Keratinocyte (primary cell): ENCODE results near the gene LEMD1.

Source experiments
- CTCF ChIP-seq, 3 experiments: IDR thresholded peaks in 1 of 3; conservative IDR thresholded peaks in 1 of 3; optimal IDR thresholded peaks in 1 of 3; 2 replicates in 2 of 3; 3 replicates in 1 of 3; pipeline versions ENCODE3 to v1.5.1; 2011; ENCODE audit warnings: low read length in 3 of 3, mild to moderate bottlenecking in 3 of 3, moderate library complexity in 2 of 3, control low read depth in 1 of 3, inconsistent platforms in 1 of 3; ENCODE audit not compliant: insufficient read depth in 2 of 3; ENCODE audit errors: extremely low read depth in 1 of 3
- EZH2 ChIP-seq: IDR thresholded peaks from one replicate; pipeline ENCODE4 v1.6.1; 2012; ENCODE audit warnings: inconsistent platforms, mild to moderate bottlenecking, low read length, moderate library complexity

- TF ChIP-seq EZH2: no peak
- TF ChIP-seq CTCF (optimal IDR thresholded peaks at IDR 0.05 in 1 of 3, IDR thresholded peaks at IDR 0.05 in 1 of 3, conservative IDR thresholded peaks at IDR 0.05 in 1 of 3; ENCODE audit: extremely low read depth in 1 of 3, insufficient read depth in 2 of 3, low read length in 3 of 3): no peak
Measured at GRCh38 chr1:205359771-205360565, 61.9 kb downstream of the LEMD1 start.
